Stimulated activated CD8-positive, alpha-beta memory T cell treated with anti-CD3 and anti-CD28 coated beads, Interleukin-15, amount 100 ng/mL, for 48 hours (primary cell): ENCODE data around the gene OR1C1.
"Not testable (repeated sequence)": the region's sequence is repeated elsewhere in the genome, so short reads cannot be mapped to it uniquely, and the experiment has no call there.

Experiments used
- DNase-seq, 2 donors: peaks; one replicate each; pipeline ENCODE4 v3.0.0-alpha.2; 2020; ENCODE audit warnings: low read depth in 2 of 2

The OR1C1 gene, protein sequence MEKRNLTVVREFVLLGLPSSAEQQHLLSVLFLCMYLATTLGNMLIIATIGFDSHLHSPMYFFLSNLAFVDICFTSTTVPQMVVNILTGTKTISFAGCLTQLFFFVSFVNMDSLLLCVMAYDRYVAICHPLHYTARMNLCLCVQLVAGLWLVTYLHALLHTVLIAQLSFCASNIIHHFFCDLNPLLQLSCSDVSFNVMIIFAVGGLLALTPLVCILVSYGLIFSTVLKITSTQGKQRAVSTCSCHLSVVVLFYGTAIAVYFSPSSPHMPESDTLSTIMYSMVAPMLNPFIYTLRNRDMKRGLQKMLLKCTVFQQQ

DNA sequence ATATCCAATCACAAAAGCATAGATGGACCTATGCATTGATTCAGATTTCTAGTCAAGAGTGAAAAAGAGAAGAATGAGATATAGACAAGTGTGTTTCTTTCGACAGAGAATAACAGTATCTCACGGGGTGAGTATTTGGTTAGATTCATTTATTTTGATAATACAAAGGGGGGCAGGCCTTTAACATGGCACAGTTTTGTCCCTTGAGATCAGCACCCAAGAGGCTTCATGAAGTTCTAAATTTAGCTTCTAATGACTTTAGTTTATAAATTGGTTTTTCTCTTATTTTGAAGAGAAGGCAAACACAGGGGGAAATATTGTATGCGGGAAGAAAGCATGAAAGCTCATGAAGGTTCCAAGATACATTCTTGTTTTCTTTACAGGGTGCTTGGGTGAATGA is at the start of gene OR1C1:
Gene OR1C1, minus strand, starts transcription at position 101 of the 400 bp plus-strand sequence. CDS start 2,150 bp downstream, outside the sequence.
- no peak for DNase-seq

DNA sequence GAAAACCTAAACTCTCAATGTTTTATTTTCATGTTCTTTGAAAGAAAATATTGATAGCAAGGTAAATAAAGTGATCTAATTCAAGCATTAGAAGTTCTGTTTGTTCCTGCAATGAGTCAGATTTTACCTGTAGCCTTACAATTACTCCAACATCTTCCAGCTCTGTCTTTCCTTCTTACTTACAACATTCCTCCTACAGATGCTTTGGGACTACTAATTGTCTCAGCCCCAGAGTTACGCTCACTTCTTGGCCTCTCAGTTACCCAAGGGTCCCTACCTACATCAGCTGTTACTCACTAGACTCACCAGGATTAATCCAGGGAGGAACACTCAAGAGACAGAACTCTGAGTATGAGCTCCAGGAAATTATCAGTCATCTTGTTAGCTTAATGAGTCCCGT is 37.2 kb upstream of the OR1C1 start:
- no peak for DNase-seq

GRCh38 chr1:247769603-247770002 is 9.2 kb upstream of the OR1C1 start:
- DNase-seq, result no peak

- DNase-seq, result not testable (repeated sequence)
Observed at GRCh38 chr1:247754311-247754710, 6.0 kb downstream of the OR1C1 start.

DNA sequence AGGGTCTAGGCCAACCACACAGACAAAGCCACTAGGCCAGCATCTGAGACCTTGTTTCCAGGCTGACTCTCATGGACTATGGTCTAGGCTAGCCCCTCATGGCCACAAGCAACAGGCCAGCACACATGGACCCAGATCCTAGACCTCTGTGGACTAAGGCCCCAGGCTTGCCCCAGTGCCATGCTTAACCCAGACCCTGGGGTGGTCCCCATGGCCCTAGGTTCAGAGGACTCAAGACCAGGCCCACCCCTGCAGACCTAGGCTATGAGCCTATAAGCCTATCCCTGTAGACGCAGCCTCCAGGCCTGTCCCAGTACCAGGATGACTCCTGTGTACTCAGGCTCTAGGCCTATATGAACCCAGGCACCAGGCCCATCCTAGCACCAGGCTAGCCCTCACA is 10.5 kb downstream of the OR1C1 start:
- no peak for DNase-seq

GRCh38 chr1:247748041-247748440 is 12.3 kb downstream of the OR1C1 start, which contains the start of gene OR14A2:
Gene OR14A2 (minus strand): TSS chr1:247748141.
- no peak for DNase-seq

DNA sequence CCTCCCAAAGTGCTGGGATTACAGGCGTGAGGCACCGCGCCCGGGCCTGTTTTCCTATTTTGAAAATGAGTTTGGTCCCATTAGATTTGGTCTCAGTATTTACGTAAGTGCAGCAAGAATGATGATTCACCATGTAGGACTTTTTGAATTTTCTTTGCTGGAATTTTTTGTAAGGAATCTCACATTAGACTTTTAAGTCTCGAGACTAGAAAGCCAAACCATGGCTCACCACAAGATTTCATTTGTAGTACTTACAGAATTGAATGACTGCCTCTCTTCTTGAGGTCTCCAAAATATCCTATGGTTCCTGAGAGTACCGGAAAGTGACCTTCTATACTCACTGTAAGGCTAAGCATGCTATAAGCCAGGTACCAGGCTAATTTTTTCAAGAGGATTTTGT is 12.7 kb downstream of the OR1C1 start:
- DNase-seq, result no peak

- DNase-seq, result no peak
Observed at GRCh38 chr1:247746391-247746935, 13.9 kb downstream of the OR1C1 start.

DNA sequence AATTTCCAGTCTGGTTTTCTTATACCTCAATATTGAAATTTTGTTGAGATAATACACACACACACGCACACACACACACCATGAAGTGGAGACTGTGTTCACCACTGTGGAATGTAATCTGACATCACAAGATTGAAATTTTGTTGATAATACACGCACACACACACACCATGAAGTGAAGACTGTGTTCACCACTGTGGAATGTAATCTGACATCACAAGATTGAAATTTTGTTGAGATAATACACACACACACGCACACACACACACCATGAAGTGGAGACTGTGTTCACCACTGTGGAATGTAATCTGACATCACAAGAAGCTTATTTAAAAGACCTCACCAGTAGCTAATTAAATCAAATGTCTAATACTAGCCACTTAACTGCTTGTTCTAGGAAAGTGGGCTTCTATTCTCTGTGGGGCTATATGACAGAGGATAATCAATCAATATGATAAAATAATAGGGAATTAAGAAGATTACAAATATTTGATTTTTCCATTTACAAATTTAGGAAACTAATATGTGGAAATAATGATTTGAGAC is 18.1 kb downstream of the OR1C1 start:
- not testable (repeated sequence) for DNase-seq

DNA sequence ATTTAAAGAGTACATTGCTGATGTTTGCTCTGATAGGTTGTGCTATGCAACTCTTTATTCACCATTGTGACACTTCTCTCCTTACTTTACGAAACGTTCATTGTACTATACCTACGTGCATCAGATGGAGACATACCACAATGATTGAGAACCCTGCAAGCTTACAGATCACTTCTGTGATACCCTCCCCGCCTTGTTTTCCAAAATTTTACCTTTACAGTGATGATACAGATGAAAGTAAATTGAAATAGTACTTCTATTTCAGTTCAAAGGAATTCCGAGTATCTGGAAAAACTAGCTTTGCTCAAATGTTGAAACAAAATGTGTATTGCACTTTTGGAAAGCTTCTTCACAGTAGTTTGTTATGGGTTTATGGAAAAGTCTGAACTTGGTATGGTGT is 18.6 kb downstream of the OR1C1 start:
- DNase-seq, result no peak

DNA sequence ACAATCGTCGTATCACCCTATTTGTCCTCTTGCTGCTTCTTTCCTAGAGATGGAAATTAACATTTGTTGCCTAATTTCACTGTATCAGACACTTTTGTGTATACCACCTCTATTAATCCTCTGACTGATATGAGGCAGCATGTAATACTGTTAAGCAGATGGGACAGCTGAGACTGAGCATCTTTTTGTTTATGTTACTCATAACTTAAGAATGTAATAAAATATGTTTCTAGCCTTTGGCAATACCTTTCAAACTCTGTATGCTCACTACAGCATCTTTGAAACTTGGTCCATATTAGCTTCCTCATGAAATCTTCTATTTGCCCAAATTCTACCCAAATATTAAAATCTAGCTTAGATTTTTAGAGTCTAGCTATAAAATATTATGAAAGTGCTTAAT is 19.6 kb downstream of the OR1C1 start:
- DNase-seq, result no peak

DNA sequence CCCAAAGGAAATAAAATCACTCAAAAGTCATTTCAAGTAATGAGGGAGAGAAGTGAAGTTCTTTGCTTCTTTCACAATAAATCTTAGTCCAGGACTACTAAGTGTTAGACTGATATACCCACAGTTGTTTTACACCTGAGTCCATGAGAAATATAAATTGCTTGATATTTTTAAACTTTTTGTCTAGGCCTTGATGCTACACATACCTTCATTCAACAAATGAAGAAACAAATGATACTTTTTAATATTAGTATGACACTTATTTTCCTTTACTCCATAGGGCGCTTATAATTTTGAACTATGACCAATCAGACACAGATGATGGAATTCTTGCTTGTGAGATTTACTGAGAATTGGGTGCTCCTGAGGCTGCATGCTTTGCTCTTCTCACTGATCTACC is 22.0 kb downstream of the OR1C1 start, which contains the start of gene OR14K1:
Gene OR14K1, plus strand, starts transcription at position 301 of the 400 bp plus-strand sequence. Its CDS starts 0 bp downstream, at position 301.
- DNase-seq, result no peak

GRCh38 chr1:247721222-247721621 is 39.1 kb downstream of the OR1C1 start:
- no peak for DNase-seq

DNA sequence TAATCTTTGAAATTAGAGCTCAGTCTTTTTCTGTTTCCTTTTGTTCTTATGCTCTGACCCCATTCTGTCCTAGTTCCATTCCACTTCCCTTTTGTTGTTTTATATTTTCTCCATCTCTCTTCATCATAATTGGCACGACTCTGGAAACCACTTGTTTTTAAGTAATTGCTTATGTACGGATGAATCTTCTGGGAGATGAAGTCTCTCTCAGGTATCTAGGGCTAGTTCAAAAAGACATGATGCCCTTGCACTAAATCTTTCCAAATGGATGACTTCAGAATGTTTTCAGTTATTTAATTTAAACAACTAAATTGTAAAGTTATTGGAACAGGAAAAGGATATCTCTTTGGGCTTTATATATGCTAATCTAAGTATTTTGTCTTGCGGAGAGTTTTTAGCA is 43.8 kb downstream of the OR1C1 start, which contains the start of gene OR6F1:
Gene OR6F1, minus strand, starts transcription at position 101 of the 400 bp plus-strand sequence. CDS start 3,891 bp downstream, outside the sequence.
- no peak for DNase-seq

GRCh38 chr1:247713753-247714152 is 46.6 kb downstream of the OR1C1 start:
- no peak for DNase-seq

DNA sequence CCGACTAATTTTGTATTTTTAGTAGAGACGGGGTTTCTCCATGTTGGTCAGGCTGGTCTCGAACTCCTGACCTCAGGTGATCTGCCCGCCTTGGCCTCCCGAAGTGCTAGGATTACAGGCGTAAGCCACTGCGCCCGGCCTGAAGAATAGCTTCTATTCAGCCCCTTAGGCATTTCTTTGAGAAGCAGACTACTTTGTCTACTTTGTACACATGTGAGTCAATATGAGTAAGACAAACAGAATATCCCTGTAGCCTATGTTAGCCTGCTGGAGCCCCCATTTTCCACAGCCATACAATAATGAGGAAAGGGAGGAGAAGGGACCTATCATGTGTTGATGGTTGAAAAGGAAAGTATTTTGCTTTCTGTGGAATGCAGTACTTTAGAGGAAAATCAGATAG is 49.7 kb downstream of the OR1C1 start:
- not testable (repeated sequence) for DNase-seq
